GM18868 (cell line): ENCODE data around the gene PDCD1.
"Not testable (repeated sequence)": the region's sequence is repeated elsewhere in the genome, so short reads cannot be mapped to it uniquely, and the experiment has no call there.

ENCODE experiments used
- ATAC-seq: cut with Tn5 transposase; IDR thresholded peaks from one replicate; pipeline ENCODE4 v1.9.1; 2021; ENCODE audit warnings: mild to moderate bottlenecking, moderate library complexity; ENCODE audit not compliant: unreplicated experiment

Gene PDCD1

DNA sequence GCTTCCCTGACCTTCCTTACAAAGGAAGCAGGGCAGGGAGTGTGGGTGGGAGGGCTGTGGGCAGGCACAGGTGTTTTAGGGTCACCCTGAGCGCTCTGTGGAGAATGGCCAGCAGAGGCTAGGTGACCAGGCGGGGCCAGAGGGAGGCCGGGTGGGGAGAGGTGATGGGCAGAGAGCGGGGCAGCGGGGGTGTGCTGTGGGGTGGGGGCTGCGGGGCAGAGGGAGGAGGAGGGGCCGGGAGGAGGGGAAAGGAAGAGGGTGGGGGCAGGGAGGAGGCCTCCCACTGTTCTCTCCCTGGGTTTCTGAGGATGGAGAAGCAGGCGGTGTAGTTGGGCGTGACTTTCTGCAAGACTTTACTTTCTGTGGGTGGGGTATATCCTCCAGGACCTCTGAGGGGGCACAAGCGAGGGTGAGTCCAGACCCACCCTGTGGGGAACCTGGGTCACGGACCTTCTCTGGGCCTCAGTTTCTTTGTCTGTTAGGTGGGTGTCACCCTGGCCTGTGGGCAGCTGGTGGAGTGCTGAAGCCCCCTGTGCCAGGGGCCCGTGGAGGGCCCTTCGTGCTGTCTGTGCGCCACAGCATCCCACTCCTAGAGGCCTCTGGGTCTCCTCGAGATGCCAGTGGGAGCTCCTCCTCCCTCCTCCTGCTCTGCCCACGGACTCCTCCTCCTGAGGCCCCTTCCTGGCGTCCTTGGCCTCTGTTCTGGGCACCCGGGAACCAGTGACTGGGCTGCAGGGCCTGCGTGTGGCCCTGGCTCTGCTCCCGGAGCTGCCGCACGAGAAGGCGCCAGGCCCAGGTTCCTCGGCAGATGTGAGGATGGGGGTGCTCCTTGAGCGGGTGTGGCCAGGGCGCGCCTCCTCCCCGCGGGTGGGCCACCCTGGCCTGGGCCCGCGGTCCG lies 56.0 kb downstream of the PDCD1 start:
- ATAC-seq, result no peak

DNA sequence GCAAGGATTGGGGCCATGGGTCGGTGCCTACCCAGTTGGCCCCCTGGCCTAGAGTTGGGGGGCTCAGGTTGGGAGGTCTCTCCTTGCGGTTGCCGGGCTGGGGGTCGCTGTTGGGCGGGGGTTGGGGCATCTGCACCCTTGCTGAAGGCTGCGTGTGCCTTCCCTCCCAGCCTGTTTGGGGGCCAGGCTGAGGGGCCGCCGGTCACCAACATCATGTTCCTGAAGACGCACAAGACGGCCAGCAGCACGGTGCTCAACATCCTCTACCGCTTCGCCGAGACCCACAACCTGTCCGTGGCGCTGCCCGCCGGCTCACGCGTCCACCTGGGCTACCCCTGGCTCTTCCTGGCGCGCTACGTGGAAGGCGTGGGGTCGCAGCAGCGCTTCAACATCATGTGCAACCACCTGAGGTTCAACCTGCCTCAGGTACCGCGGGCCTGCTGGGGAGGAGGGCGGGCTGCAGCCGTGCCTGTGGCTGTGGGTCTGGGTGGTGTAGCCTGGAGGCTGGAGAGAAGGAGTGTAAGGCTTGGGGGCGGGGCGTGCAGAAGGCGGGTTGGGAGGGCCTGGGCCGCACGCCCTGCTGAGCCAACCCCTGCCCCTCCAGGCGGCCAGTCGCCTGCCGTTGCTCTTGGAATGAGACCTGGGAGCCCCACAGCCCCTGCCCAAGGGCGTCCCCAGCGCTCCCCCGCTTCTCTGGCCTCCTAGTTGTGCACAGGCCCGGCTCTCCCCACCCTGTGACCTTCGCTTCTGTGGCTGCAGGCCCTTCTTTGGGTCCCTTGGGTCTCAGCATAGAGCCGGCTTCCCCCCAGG lies 56.9 kb downstream of the PDCD1 start:
- no peak for ATAC-seq

DNA sequence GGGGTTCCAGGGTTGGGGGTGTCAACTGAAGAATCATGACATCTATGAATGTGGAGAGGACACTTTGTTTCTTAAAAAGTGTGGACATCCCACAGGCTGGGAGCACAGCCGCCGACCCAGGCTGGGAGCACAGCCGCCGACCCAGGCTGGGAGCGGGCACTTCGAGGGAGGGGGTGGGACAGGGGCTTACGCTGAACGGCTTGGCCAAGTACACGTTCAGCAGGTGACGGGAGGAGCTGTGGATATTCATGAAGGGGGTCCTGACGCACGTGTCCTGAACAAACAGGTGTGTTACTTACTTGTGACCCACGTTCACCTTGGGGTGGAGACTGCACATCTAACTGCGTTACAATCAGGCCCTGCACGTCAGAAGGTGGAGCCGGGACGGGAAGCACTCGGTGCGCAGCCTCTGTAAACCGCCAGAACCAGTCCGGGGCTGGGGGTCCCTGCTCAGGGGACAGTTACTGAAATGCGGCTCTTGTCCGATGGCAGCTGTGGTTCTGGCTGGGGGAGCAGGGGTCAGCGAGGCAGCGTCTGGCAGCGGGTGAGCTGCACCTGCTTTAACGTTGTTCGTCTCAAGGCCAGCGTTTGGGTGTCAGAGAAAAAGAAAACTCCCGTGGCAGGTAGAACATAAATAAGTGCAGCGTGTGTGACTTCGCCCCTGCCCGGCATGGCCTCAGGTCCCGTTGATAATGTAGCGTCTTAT lies 58.3 kb downstream of the PDCD1 start:
- not testable (repeated sequence) for ATAC-seq
